H9 (cell line): ENCODE measurements around the gene MIPOL1. TPM values are rescaled to one million over a fixed set of nuclear protein-coding genes. Genes with fewer than 3 reads are reported as not detected.

Experiments used
- DNase-seq: peaks from one replicate; pipeline ENCODE4 v3.0.0-alpha.2; 2017
- H2AFZ ChIP-seq: one replicate; pipeline ENCODE4 v1.6.1; 2013; ENCODE audit warnings: mild to moderate bottlenecking, low read length, control low read depth, moderate library complexity
- H2AK5ac ChIP-seq: 2 replicates; pipeline ENCODE4 v1.6.1; 2013; ENCODE audit warnings: low read length, control low read depth, mixed read lengths; ENCODE audit not compliant: insufficient read length
- H2BK120ac ChIP-seq: one replicate; pipeline ENCODE4 v1.6.1; 2013; ENCODE audit warnings: low read depth, mild to moderate bottlenecking, low read length, control low read depth, inconsistent platforms; ENCODE audit not compliant: poor library complexity, severe bottlenecking
- H2BK12ac ChIP-seq: 2 replicates; pipeline ENCODE4 v1.6.1; 2013; ENCODE audit warnings: low read length, control low read depth, mixed read lengths, low read depth; ENCODE audit not compliant: insufficient read length
- H2BK15ac ChIP-seq: 2 replicates; pipeline ENCODE4 v1.6.1; 2013; ENCODE audit warnings: low read depth, low read length, control low read depth
- H2BK20ac ChIP-seq: one replicate; pipeline ENCODE4 v1.6.1; 2013; ENCODE audit warnings: low read depth, mild to moderate bottlenecking, low read length, control low read depth, inconsistent platforms; ENCODE audit not compliant: poor library complexity, severe bottlenecking
- H2BK5ac ChIP-seq: 2 replicates; pipeline ENCODE4 v1.6.1; 2013; ENCODE audit warnings: low read length, control low read depth, mixed read lengths; ENCODE audit not compliant: insufficient read length
- H3K14ac ChIP-seq: 2 replicates; pipeline ENCODE4 v1.6.1; 2013; ENCODE audit warnings: low read length, control low read depth; ENCODE audit not compliant: insufficient read depth
- H3K18ac ChIP-seq: 2 replicates; pipeline ENCODE4 v1.6.1; 2013; ENCODE audit warnings: low read depth, mild to moderate bottlenecking, mixed read lengths, low read length, control low read depth; ENCODE audit not compliant: insufficient read length
- H3K23ac ChIP-seq: 2 replicates; pipeline ENCODE4 v1.6.1; 2013; ENCODE audit warnings: low read length, control low read depth, mixed read lengths, low read depth; ENCODE audit not compliant: insufficient read length
- H3K23me2 ChIP-seq: 2 replicates; pipeline ENCODE4 v1.6.1; 2013; ENCODE audit warnings: low read depth, mild to moderate bottlenecking, mixed read lengths, low read length, control low read depth; ENCODE audit not compliant: insufficient read length, poor library complexity, severe bottlenecking
- H3K27ac ChIP-seq: 2 replicates; pipeline ENCODE4 v1.5.1; 2013; ENCODE audit warnings: low read length, control low read depth, mixed read lengths, low read depth; ENCODE audit not compliant: insufficient read length
- H3K27me3 ChIP-seq: 2 replicates; pipeline ENCODE4 v1.6.1; 2013; ENCODE audit warnings: low read length, control low read depth, inconsistent platforms; ENCODE audit not compliant: insufficient read depth
- H3K4ac ChIP-seq: 2 replicates; pipeline ENCODE4 v1.6.1; 2013; ENCODE audit warnings: low read depth, mild to moderate bottlenecking, control low read depth, inconsistent platforms, low read length, moderate library complexity
- H3K4me1 ChIP-seq: 2 replicates; pipeline ENCODE4 v1.6.1; 2013; ENCODE audit warnings: low read length, control low read depth, inconsistent platforms; ENCODE audit not compliant: insufficient read depth
- H3K4me2 ChIP-seq: 2 replicates; pipeline ENCODE4 v1.6.1; 2013; ENCODE audit warnings: low read length, control low read depth, mixed read lengths; ENCODE audit not compliant: insufficient read length, insufficient read depth
- H3K56ac ChIP-seq: 2 replicates; pipeline ENCODE4 v1.6.1; 2013; ENCODE audit warnings: low read depth, mild to moderate bottlenecking, mixed read lengths, low read length, control low read depth; ENCODE audit not compliant: insufficient read length
- H3K79me1 ChIP-seq: 2 replicates; pipeline ENCODE4 v1.6.1; 2013; ENCODE audit warnings: low read depth, mild to moderate bottlenecking, moderate library complexity, low read length, control low read depth, inconsistent platforms; ENCODE audit not compliant: insufficient read depth, poor library complexity, severe bottlenecking
- H3K79me2 ChIP-seq: 2 replicates; pipeline ENCODE4 v1.6.1; 2013; ENCODE audit warnings: low read length, control low read depth, inconsistent platforms; ENCODE audit not compliant: insufficient read depth
- H3K9ac ChIP-seq: 2 replicates; pipeline ENCODE4 v1.6.1; 2013; ENCODE audit warnings: low read length, control low read depth, mixed read lengths; ENCODE audit not compliant: insufficient read length; ENCODE audit errors: extremely low read depth
- H3K9me3 ChIP-seq: one replicate; pipeline ENCODE4 v1.6.1; 2013; ENCODE audit warnings: low read depth, low read length, inconsistent platforms; ENCODE audit not compliant: control insufficient read depth
- H3T11ph ChIP-seq: one replicate; pipeline ENCODE4 v1.6.1; 2013; ENCODE audit warnings: mild to moderate bottlenecking, low read length, control low read depth, inconsistent platforms
- H4K20me1 ChIP-seq: one replicate; pipeline ENCODE4 v1.6.1; 2013; ENCODE audit not compliant: control insufficient read depth, insufficient read length, insufficient read depth
- H4K5ac ChIP-seq: 2 replicates; pipeline ENCODE4 v1.6.1; 2013; ENCODE audit warnings: low read depth, mild to moderate bottlenecking, mixed read lengths, low read length, control low read depth; ENCODE audit not compliant: insufficient read length
- H4K8ac ChIP-seq: replicated peaks from 2 replicates; pipeline ENCODE4 v1.6.1; 2013; ENCODE audit warnings: low read length, control low read depth, mixed read lengths, low read depth; ENCODE audit not compliant: insufficient read length
- H4K91ac ChIP-seq: 2 replicates; pipeline ENCODE4 v1.6.1; 2013; ENCODE audit warnings: low read depth, mild to moderate bottlenecking, moderate library complexity, mixed read lengths, low read length, control low read depth; ENCODE audit not compliant: insufficient read length
- H3K27ac Mint-ChIP-seq, 3 experiments: 2 replicates in 2 of 3; 3 replicates in 1 of 3; pipeline ENCODE4 v1.8.0; 2020 to 2021; ENCODE audit warnings: mixed read lengths in 3 of 3, mild to moderate bottlenecking in 1 of 3, moderate library complexity in 1 of 3
- H3K27me3 Mint-ChIP-seq: 2 replicates; pipeline ENCODE4 v1.8.0; 2021; ENCODE audit warnings: low read depth, mild to moderate bottlenecking, moderate library complexity, mixed read lengths
- H3K36me3 Mint-ChIP-seq, 3 experiments: 2 replicates in 2 of 3; 3 replicates in 1 of 3; pipeline ENCODE4 v1.8.0; 2020 to 2021; ENCODE audit warnings: low read depth in 3 of 3, mixed read lengths in 3 of 3; ENCODE audit not compliant: insufficient read depth in 1 of 3
- H3K4me1 Mint-ChIP-seq, 2 experiments: 2 replicates each; pipeline ENCODE4 v1.8.0; 2020; ENCODE audit warnings: mixed read lengths in 2 of 2
- H3K4me3 Mint-ChIP-seq, 2 experiments: 2 replicates in 1 of 2; 3 replicates in 1 of 2; pipeline ENCODE4 v1.8.0; 2020 to 2021; ENCODE audit warnings: mild to moderate bottlenecking in 2 of 2, mixed read lengths in 2 of 2, moderate library complexity in 1 of 2
- H3K9me3 Mint-ChIP-seq, 2 experiments: 2 replicates in 1 of 2; 3 replicates in 1 of 2; pipeline ENCODE4 v1.8.0; 2020; ENCODE audit warnings: mild to moderate bottlenecking in 2 of 2, mixed read lengths in 2 of 2, moderate library complexity in 1 of 2
- whole genome bisulfite sequencing: extraction: QIAGEN DNeasy Blood & Tissue Kit; methylation state at CpG from one replicate; pipeline ENCODE4 v1.1.7; 2013; ENCODE audit warnings: missing lambda C conversion rate, low lambda C conversion rate, mixed read lengths; ENCODE audit not compliant: insufficient read length; ENCODE audit errors: extremely low coverage; 5-methylcytosine and 5-hydroxymethylcytosine counted together
- total RNA-seq: library from RNA; stranded (reverse); gene quantifications from 2 replicates; pipeline ENCODE4 v1.2.1, GENCODE V29; 2021
- TF ChIP-seq, protein P1 (sequence below): fragments of 200-600 bp; sonication (generic); conservative IDR thresholded peaks from 3 replicates; pipeline ENCODE4 v1.8.0; 2021; ENCODE audit warnings: antibody characterized with exemption, mild to moderate bottlenecking

Gene MIPOL1
- total RNA-seq, 1 experiment from 2014 or later = 15.6 TPM

DNA sequence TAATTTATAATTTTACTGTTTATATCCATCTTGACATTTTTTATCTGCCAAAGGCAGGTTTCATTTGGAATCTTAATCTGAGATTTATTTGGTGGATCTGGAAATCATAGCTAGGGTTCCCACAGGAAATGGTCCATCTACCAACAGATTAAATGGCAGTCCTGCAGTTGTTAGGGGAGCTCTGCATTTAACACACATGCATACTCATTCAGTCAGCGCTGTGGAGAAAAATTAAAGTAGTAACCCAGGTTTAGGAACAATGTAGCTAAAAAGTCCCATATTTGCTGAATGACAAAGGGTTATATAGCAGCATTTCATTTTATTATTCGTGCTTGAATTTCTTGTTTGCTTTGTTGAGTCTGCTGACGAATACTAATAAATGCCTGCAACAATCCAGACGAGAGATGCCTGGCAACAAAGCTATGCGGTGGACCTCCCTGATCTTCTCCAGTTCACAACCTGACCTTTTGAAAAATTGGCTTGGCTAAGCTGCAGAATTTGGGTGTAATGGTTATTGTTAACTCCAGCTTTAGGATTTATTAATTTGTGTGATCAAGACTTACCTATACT is 59.8 kb downstream of the MIPOL1 start:
- Histone ChIP-seq H4K91ac (no peak overlapping the region), H2BK120ac (no peak overlapping the region), H2BK15ac (no peak overlapping the region), H4K20me1 (no peaks in the 10 kb centered on the region), H2AFZ (no peak overlapping the region), H3K27ac (no peak overlapping the region), H3K9ac (no peak overlapping the region), H3K18ac (no peak overlapping the region), H3K23me2 (no peaks in the 10 kb centered on the region), H3K79me1 (no peaks in the 10 kb centered on the region), H3K79me2 (no peaks in the 10 kb centered on the region), H3K9me3 (no peaks in the 10 kb centered on the region), H2AK5ac (no peak overlapping the region), H2BK20ac (no peak overlapping the region), H3K14ac (no peak overlapping the region), H3K4me2 (no peak overlapping the region), H3K4ac (no peak overlapping the region), H4K8ac (no peak overlapping the region), H4K5ac (no peak overlapping the region), H3K4me1 (peaks cover 2% of the 10 kb centered on the region; the same call in 1 of the 2 replicates), H2BK12ac (no peak overlapping the region), H3K23ac (no peak overlapping the region), H2BK5ac (no peak overlapping the region), H3K56ac (no peak overlapping the region), H3K27me3 (no peaks in the 10 kb centered on the region), H3T11ph (no peak overlapping the region)
- no peaks in the 10 kb centered on the region for H3K36me3 Mint-ChIP-seq
- peaks cover 7 to 20% of the 10 kb centered on the region in 2 experiments for H3K4me1 Mint-ChIP-seq
- no peaks in the 10 kb centered on the region for H3K27me3 Mint-ChIP-seq
- H3K27ac Mint-ChIP-seq = no peak overlapping the region
- H3K9me3 Mint-ChIP-seq = no peaks in the 10 kb centered on the region
- WGBS = no CpG with 5 or more reads among the region's 5 CpGs
- TF ChIP-seq, protein P1, sequence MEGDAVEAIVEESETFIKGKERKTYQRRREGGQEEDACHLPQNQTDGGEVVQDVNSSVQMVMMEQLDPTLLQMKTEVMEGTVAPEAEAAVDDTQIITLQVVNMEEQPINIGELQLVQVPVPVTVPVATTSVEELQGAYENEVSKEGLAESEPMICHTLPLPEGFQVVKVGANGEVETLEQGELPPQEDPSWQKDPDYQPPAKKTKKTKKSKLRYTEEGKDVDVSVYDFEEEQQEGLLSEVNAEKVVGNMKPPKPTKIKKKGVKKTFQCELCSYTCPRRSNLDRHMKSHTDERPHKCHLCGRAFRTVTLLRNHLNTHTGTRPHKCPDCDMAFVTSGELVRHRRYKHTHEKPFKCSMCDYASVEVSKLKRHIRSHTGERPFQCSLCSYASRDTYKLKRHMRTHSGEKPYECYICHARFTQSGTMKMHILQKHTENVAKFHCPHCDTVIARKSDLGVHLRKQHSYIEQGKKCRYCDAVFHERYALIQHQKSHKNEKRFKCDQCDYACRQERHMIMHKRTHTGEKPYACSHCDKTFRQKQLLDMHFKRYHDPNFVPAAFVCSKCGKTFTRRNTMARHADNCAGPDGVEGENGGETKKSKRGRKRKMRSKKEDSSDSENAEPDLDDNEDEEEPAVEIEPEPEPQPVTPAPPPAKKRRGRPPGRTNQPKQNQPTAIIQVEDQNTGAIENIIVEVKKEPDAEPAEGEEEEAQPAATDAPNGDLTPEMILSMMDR = no peak
- DNase-seq = no peak
- no peak overlapping the region for H3K4me3 Mint-ChIP-seq
